Activated gamma-delta T cell treated with anti-CD3 and anti-CD28 coated beads, Interleukin-2, amount 50 U/mL, for 16 hours (primary cell): ENCODE results near the gene IL21R.
"Not testable (repeated sequence)": the region's sequence is repeated elsewhere in the genome, so short reads cannot be mapped to it uniquely, and the experiment has no call there.

ENCODE experiments used
- DNase-seq: peaks from one replicate; pipeline ENCODE4 v3.0.0-alpha.2; 2020; ENCODE audit warnings: low read depth

The IL21R gene

DNA sequence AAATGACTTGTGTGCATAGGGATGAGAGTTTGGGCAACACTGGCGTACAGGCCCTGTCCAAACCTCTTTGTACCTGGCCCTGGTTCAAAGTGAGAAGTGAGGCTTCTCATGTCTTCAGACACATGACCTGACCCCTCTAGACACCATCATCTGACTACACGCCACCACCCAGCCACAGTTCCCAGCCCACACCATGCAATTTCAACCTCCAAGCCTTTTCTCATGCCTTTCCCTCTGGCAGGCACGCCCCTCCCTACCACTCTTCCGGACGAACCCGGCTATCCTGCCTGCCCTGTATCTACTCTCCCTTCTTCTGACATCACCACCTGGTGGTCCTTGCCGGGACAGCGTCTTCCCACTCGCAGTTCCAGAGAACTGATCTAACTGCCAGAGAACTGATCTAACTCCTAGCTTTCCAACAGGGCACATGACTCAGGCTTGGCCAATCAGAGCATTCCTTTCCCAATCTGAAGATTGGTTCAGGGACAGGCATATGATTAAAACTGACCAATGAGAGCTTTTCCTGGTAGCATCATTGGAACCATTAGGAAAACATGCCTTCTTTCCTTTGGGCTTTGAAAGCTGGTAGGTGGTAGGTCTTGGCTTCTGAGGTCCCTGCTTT is 27.1 kb upstream of the IL21R start:
- DNase-seq, result no peak

DNA sequence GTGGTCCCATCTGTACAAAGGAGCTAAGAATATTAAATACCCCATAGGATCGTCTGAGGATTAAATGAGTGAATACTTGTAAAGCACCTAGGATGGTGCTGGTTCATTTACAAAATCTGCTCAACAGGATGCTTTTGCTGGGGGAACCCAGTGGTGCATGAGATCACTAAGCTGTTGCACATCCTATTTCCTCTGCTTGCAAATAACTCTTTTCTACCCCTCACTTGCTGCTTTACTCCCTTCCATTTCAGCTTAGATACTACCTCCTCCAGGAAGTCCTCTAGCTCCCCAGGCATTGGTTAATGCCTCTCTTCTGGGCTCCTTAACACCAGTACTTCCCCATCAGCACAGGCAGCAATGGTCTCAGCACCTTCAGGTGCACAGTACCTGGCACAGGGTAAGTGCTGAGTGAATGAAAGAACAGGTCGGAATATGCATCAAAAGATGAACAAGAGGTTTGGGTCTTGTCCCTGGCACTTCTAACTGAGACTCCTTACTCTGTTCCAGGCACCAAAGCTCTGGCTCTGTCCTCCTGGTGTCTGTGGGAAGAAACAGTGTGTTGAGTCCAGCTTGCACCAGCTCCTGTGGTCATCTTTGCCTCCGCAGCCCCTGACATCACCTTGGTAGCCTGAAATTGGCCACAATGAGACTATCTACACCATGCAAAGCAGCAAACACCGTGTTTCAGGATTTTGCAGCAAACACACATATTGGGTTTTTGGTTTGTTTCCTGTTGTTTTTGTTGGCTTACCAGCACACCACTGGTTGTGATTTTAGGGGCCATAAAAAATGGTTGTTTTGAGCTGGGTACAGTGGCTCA is 24.1 kb upstream of the IL21R start:
- DNase-seq, result no peak

DNA sequence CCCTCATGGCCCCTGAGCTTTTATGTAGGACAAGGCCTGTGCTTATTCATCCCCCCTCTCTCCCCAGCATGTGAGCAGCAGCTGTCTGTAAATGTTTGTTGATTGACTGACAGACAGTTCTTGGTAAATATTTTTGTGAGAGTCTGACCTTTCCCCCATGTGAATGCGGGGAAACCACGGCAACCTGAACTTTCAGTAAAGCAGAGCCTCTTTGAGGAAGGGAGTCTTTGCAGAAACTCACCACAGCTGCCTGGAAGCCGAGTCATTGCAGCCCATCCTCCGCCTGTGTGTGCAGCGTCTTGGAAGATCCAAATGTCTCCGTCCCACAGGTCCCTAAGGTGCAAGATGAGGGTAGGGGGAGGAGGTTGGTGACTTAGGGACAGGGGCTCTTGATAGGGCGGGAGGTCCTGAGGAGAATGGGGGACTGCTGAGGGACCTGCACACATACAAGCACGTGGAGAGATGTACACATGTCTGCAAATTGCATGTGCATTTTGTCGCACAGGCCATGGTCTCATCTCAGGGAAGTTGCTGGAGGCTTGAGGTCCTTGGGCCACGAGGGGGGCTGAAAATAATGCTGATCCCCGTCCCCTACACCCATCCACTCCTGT is 23.0 kb upstream of the IL21R start:
- DNase-seq, result no peak

GRCh38 chr16:27379919-27380318 is 22.1 kb upstream of the IL21R start:
- no peak for DNase-seq

- no peak for DNase-seq
Measured at GRCh38 chr16:27381236-27381635, 20.7 kb upstream of the IL21R start.

DNA sequence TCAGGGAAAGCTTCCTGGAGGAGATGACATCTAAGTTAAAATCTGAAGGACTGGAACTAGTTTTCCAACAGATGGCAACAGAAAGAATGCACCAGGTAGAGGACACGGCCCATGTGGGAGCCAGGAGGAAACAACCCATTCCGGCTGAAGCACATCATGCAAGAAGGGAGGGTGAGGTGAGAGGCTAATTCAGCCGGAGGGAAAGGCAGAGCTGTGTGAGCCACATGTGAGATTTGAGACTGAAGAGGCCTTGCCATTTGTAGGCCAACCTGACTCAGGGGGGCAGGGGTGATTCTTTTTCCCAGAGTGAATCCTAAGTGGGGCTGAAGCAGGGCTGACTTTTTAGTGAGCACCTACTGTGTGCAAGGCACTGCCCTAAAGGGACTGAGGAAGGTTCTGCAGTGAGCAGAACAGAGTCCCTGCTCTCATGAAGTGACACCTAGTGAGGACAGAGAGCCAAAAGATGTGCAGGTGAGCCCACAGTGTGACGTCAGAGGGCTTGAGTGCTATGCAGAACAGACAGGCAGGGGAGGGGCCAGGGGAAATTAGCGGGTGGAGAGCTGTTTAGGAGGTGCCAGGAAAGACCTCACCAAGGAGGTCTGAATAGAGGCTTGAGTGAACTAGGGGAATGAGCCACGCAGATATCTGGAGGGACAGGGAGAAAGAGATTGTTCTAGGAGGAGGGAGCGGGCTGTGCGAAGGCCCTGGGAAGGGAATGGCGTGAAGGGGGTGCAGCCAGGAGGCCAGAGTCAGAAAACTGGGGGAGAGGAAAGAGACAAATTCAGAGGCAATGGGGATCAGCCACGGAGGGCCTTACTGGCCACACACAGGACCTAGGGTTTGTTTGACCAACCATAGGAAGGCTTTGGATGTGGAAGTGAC is 19.8 kb upstream of the IL21R start:
- no peak for DNase-seq

- DNase-seq, result no peak
Measured at GRCh38 chr16:27383556-27384243, 18.3 kb upstream of the IL21R start.

DNA sequence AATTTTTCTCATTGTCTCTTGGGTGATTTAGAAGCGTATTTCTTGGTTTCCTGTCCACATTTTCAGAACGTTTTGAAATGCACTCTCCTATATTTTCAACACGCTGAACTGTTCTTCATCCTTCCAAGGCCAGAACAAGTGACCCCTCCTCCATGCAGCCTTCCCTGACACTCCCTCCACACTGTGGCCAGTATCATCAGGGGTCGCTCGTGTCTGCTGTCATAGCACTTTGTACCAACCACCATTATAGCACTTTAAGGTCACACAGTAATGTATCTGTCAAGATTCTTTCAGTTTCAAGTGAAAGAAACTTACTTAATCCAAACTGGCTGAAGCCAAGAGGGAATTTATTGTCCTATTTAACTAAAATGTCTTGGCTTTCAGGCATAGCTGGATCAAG is 17.5 kb upstream of the IL21R start:
- DNase-seq, result no peak

- DNase-seq, result no peak
Measured at GRCh38 chr16:27385398-27385797, 16.6 kb upstream of the IL21R start.

GRCh38 chr16:27386674-27387073 is 15.3 kb upstream of the IL21R start:
- no peak for DNase-seq

DNA sequence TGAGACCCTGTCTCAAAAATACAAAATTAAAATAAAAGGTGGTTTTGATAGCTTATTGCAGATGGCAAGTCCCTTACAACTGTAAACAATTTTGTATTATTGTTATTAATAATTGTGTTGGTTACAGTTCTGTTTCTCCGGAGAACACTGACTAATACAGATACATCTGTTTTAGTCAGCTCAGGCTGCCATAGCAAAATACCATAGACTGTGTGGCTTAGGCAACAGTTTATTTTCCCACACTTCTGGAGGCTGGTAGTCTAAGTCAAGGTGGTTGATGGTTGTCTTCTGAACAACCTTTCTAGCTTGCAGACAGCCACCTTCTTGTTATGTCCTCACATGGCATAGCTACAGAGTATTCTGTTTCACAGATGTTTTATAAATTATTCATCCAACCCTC is 14.2 kb upstream of the IL21R start:
- DNase-seq, result no peak

DNA sequence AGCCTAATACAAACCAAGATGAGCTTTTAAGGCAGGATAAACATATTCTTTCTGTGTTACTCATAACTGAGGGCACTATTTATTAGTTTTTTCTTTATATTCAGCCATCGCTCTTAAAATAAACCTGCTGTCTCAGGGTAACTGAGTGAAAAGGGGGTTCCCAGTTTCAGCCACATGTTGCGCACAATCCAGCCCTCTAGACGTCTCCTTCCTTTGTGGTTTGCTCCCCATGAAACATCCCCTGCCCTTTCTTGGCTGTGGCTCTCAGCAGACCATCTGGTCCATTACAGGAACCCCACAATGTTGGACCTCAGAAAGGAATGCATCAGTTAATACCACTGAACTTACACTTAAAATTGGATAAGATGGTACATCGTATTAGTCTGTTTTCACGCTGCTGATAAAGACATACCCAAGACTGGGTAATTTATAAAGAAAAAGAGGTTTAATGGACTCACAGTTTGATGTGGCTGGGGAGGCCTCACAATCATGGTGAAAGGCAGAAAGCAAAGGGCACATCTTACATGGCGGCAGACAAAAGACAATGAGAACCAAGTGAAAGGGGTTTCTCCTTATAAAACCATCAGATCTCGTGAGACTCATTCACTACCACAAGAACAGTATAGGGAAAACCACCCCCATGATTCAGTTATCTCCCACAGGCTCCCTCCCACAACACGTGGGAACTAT is 12.6 kb upstream of the IL21R start:
- no peak for DNase-seq

DNA sequence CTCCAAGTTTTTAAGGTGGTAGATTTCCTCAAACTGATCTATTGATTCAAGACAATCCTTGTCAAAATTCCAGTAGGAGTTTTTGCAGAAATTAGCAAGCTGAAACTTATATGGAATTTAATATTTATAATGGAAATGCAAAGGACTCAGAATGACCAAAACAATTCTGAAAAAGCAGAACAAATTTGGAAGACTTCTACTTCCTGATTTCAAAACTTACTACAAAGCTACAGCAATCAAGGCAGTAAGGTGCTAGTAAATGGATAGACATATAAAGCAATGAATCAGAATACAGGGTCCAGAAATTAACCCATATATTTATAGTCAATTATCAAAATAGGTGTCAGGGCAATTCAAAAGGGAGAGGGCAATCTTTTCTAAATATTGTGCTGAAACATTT is 11.8 kb upstream of the IL21R start:
- no peak for DNase-seq

GRCh38 chr16:27392671-27393070 is 9.3 kb upstream of the IL21R start:
- no peak for DNase-seq

DNA sequence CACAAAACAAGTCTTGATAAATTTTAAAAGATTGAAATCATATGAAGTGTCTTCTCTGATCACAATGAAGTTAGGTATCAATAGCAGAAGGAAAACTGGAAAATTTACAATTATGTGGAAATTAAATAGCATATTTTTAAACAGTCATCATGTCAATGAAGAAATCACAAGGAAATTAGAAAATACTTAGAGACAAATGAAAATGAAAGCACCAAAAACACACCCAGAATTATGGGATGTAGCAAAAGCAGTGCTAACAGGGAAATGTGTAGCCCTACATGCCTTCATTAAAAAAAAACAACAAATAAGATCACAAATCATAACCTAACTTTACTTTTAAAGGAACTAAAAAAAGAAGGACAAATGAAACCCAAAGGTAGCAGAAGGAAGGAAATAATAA is 7.5 kb upstream of the IL21R start:
- no peak for DNase-seq

- not testable (repeated sequence) for DNase-seq
Measured at GRCh38 chr16:27398341-27398893, 3.6 kb upstream of the IL21R start.

- DNase-seq, result no peak
Measured at GRCh38 chr16:27398894-27399853, 2.8 kb upstream of the IL21R start.

GRCh38 chr16:27399969-27400368 is 2.0 kb upstream of the IL21R start:
- DNase-seq, result no peak

DNA sequence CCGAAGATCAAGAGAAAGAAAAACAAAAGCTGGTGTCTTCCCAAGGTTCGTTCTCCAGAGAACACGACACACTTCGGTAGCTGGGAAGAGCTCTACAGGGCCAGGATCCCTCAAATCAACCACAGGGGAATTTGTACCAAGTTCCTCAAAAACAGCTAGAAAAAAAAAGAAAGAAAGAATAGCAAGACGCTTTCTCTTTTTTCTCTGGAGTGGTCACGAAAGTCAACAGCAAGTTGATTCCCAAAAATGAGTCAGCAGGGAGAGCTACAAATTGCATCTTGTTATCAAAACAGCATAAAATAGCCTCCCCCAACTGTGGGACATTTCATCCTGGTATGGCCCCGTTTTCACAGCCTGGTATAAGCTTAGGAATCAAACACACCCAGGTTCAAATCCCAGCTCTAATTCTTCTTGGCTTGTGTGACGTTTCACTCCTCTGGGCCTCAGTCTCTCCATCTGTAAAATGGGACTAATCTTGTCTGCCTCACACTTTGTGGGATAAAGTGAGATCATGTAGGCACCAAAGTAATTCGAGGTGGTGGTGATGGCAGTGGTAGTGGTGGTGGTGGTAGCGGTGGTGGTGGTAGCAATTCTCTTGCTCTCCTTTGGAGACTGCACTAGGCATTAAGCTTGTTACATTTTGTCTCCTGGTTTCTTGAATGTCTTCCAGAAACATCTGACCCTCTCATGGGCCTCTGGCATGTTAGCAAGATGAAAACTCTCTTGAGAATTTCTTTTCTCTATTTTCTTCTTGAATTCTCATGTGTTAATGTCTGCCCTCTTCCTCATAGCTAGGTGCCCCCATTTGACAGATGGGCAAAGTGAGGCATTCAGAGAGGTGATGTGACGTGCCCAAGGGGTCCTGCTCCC is 988 bp upstream of the IL21R start:
- no peak for DNase-seq
